GM12864 (cell line): Measurements from ENCODE around the gene CADM1.
A peak's percentile ranks its signal among the peaks of the same experiment; 100 is the strongest.

Experiments used
- DNase-seq: peaks from one replicate; pipeline ENCODE4 v3.0.0-alpha.2; 2011; ENCODE audit warnings: low read depth
- H3K4me3 ChIP-seq: 2 replicates; pipeline ENCODE4 v1.5.1; 2011; ENCODE audit warnings: mild to moderate bottlenecking, low read depth, low read length, control low read depth
- TF ChIP-seq, protein P1 (sequence below): IDR thresholded peaks from 2 replicates; pipeline ENCODE4 v1.5.1; 2011; ENCODE audit warnings: low read depth, mild to moderate bottlenecking, moderate library complexity, low read length, control low read depth, inconsistent platforms; ENCODE audit errors: missing control alignments

The CADM1 gene

DNA sequence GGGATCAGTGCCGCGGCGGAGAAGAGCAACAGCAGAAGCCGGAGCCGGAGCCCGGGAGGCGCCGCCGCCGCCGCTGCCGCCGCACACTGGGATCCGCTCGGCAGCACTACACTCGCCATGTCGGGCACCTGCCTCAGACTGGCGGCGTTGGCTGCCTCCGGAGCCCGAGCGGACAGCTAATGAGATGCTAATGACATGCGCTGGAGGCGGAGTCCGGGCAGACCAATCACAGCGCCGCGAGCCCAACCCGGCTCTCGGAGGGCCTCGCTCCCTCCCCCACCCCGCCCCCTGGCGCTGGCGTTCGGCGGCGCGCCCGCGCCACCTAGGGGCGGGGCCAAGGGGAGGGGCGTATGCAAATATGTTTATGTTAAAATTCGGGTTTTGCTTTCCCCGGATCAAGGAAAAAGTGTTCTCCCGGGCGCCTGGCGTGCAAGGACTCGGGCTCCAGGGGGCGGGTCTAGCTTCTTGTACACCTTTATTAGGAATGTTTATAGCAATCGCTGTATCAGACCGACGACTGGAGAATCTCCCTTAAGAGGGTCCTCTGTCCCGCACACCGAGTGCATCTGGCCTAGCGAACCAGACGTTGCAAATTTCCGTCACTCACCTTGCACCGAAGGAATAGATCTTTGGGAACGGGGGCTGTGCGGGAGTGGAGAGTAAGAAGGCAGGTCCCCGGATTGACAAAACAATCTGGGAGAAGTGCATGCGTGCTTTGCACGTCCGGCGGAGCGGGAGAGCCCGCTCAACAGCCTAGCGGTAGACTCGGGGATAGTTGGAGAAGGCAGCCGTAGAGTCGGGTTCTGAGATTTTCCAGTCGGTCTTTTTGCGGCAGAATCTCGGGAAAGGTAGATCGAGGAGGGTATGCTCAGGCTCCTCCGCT lies at the start of gene CADM1:
Gene CADM1 (minus strand): TSS at position 140 of the 883 bp plus-strand sequence.
- DNase-seq = peak; percentile 85
- peak within 1 kb of the TSS; percentile 65 for H3K4me3 ChIP-seq
- TF ChIP-seq, protein P1, sequence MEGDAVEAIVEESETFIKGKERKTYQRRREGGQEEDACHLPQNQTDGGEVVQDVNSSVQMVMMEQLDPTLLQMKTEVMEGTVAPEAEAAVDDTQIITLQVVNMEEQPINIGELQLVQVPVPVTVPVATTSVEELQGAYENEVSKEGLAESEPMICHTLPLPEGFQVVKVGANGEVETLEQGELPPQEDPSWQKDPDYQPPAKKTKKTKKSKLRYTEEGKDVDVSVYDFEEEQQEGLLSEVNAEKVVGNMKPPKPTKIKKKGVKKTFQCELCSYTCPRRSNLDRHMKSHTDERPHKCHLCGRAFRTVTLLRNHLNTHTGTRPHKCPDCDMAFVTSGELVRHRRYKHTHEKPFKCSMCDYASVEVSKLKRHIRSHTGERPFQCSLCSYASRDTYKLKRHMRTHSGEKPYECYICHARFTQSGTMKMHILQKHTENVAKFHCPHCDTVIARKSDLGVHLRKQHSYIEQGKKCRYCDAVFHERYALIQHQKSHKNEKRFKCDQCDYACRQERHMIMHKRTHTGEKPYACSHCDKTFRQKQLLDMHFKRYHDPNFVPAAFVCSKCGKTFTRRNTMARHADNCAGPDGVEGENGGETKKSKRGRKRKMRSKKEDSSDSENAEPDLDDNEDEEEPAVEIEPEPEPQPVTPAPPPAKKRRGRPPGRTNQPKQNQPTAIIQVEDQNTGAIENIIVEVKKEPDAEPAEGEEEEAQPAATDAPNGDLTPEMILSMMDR = peak; percentile 74

DNA sequence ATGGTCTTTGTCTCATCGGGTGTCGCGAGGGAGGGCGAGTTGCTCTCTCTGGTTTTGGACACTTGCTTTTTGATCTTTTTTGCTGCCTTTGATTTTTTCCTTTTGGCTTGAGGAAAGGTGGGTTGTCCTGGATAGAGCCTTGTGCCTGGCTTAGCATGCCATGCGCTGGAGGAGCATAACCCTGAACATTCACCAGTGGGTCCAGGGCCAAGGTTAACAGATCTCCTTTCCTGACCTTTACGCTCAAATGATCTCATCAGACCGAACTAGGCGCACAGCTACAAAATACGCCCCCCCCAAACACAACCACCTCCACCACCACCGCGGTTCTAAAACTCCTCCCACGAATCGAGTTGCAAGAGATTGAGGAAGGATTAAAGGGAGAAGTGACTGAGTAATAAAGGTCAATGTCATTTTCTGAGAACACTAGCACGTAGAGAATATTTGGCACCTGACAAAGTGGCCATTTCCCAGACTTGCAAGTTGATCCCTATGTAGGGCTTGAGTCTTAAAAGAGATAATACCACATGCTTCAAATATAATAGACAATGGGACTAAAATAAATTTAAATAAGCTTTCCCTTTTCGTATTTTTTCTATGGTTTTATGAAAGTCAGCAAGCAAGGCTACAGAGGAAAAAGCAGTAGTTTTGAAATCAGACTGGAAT lies 48.7 kb upstream of the CADM1 start:
- TF ChIP-seq, protein P1 = no peak
- H3K4me3 ChIP-seq = no peak overlapping the region
- no peak for DNase-seq

DNA sequence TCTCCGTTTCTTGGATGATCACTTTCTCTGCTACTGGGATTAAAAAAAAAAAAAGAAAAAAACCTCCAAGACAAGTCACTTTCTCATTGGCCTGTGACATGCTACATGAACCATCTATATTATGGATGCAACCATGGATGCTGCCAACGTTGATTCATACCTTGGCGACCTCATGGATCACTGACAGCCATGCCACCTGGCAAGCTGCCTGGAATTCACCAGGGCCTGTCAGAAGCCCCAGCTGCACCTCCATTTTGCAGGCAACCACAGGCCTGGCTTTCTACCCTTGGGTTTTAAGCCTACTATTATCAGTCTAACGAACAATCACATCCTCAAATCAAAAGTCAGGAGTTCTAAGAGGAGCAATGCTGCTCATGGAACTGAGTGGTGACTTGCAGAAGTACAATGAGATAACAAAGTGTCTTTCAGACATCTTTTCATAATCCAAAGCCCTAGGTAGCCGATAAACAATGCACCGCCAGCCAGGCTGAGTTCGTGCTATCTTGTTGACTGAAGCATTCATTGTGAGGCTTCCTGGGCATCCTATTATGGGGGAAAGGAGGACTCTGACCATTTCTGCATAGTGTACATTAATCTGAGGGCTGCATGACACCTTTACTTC lies 48.0 kb upstream of the CADM1 start:
- DNase-seq = no peak
- no peak overlapping the region for H3K4me3 ChIP-seq
- TF ChIP-seq, protein P1 = no peak

DNA sequence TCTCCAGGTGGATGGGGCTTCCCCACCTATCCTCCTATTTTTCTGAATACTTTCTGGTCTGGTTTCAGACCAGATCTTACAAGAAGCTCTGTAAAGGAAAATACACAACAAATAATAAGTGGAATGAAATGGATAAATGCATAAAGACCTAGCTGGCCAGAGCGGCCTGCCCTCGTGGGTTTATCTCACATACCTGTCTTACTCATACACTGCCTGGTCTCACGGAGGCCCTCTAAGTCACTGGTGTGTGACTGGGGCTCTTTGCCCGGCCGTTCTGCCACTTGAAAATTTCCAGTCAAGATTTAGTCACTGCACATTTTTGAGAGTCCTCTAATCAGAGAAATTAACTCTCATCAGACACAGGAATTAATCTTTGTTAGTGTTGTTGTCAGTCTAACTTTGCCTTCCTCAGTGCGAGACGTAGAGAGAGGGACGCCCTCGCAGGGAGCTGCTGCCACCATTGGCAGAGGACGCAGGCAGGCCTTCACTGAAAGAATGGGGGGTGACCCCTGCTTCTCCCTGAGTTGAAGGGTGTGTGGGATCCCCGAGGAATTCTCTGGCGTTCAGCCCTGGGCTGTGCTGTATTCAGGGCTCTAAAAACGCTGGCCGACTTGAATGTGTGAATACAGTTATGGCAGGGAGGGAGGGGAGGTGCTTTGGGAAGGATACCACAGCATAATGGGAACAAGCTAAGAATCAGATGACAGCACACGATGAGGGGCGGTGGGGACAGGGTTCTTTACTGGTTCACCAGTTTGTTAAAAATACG lies 46.3 kb upstream of the CADM1 start:
- DNase-seq = no peak
- H3K4me3 ChIP-seq = no peak overlapping the region
- TF ChIP-seq, protein P1 = no peak

DNA sequence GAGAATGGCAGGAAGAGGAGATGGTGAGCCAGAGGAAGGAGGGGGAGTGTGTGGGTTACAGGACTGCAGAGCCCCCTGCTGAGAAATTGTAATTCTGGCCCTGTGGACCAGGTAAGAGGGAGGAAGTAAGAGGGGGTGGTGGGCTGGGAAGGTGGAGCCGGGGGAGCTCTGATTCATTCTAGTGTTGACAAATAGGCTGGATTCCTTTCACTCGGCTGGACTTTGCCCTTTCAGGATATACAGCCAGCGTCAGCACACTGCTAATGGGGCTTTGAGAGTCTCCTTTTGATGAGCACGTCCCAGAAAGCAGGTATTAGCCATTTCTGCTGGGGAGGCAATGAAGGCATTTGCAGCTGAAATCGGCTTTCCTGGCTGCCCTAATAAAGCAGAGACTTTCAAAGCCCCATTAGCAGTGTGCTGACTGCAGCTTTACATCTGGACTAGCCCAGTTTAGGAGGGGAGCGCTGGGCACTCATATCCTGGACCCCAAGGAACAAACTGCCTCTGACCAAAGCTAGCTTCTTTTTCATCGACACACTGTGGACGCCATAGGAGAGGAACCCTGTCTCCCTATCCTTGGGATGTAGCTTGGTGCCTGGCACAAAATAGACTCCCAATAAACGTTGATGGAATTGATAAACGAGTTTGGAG lies 44.8 kb upstream of the CADM1 start:
- no peak overlapping the region for H3K4me3 ChIP-seq
- TF ChIP-seq, protein P1 = no peak
- no peak for DNase-seq

DNA sequence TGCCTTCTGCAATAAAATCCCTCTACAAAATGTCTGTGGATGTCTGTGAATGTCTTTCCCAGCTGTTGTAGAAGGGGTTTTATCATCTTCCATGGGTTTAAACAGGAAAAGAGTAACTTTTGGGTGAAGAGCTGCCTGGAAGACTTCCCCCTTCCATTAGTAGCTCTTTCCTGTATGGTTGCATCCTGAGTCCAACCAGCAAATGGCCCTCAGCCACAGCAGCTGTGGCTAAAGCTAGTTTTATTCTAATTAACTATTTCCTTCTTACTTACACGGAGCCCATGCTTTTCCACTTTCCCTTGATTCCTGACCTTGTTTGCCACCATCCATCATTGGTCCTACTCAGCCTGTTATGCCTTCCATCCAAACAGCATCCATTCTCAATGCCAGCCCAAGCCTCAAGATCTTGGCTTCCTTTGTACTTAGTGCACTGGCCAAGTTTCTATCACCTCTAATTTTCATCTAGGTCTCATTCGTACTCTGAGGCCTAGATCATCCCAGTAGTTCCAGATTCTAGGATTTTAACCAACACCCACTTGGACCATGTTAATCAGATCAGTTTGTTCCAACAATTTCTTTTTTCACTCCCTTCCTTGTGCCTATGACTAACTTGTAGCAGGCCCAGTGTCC lies 41.5 kb upstream of the CADM1 start:
- no peak overlapping the region for H3K4me3 ChIP-seq
- TF ChIP-seq, protein P1 = no peak
- no peak for DNase-seq
